Endothelial cell of umbilical vein (primary cell): Measurements from ENCODE around the gene TPP2.

Source experiments
- CTCF ChIP-seq, 2 donors: IDR thresholded peaks; 1 replicate in 1 of 2; 2 replicates in 1 of 2; pipeline ENCODE4 v1.5.1; 2011; ENCODE audit warnings: low read length in 2 of 2, mild to moderate bottlenecking in 2 of 2, moderate library complexity in 2 of 2, control low read depth in 1 of 2, inconsistent platforms in 1 of 2, low read depth in 1 of 2; ENCODE audit not compliant: insufficient read depth in 1 of 2; ENCODE audit errors: extremely low read depth in 1 of 2
- EZH2 ChIP-seq: IDR thresholded peaks from 2 replicates; pipeline ENCODE4 v1.6.1; 2012; ENCODE audit warnings: borderline replicate concordance, low read depth, mild to moderate bottlenecking, moderate library complexity, low read length, inconsistent platforms; ENCODE audit not compliant: severe bottlenecking
- FOS ChIP-seq: IDR thresholded peaks from 2 replicates; pipeline ENCODE4 v1.6.1; 2011; ENCODE audit warnings: mild to moderate bottlenecking, low read length, moderate library complexity, borderline replicate concordance; ENCODE audit not compliant: insufficient read depth
- GATA2 ChIP-seq: IDR thresholded peaks from 2 replicates; pipeline ENCODE4 v1.7.0; 2011; ENCODE audit warnings: low read depth, mild to moderate bottlenecking, moderate library complexity, mixed read lengths, low read length; ENCODE audit not compliant: insufficient read length, insufficient read depth
- MAX ChIP-seq: IDR thresholded peaks from 2 replicates; pipeline ENCODE4 v1.6.1; 2011; ENCODE audit not compliant: insufficient read depth, insufficient read length
- MYC ChIP-seq: IDR thresholded peaks from one replicate; pipeline ENCODE4 v1.6.1; 2011; ENCODE audit warnings: mild to moderate bottlenecking, low read depth, low read length
- POLR2A ChIP-seq: IDR thresholded peaks from 2 replicates; pipeline ENCODE4 v1.6.1; 2012; ENCODE audit warnings: low read depth, mild to moderate bottlenecking, control low read depth, low read length
- POLR2AphosphoS5 ChIP-seq: IDR thresholded peaks from 2 replicates; pipeline ENCODE4 v1.6.1; 2012; ENCODE audit warnings: low read depth, mild to moderate bottlenecking, control low read depth, low read length, moderate library complexity; ENCODE audit not compliant: insufficient read depth

GRCh38 chr13:102608974-102609373, 12.2 kb downstream of the TPP2 start:
- TF ChIP-seq CTCF (IDR thresholded peaks at IDR 0.05; ENCODE audit: extremely low read depth in 1 of 2, insufficient read depth in 1 of 2, low read depth in 1 of 2, low read length in 2 of 2) (no peak), FOS (no peak), MAX (no peak), POLR2A (no peak), MYC (no peak), EZH2 (no peak), POLR2AphosphoS5 (no peak), GATA2 (no peak)
